D341Med (cell line): ENCODE measurements around the gene BTK.

Source experiments
- DNase-seq: peaks from one replicate; pipeline ENCODE4 v3.0.0; 2012; ENCODE audit warnings: low spot score

The BTK gene

GRCh38 chrX:101385795-101386541, at the start of gene BTK:
Gene BTK, minus strand, starts transcription at chrX:101386191. Its CDS starts 10,907 bp downstream, at chrX:101375284.
- no peak for DNase-seq

GRCh38 chrX:101430457-101431078, 44.6 kb upstream of the BTK start:
- no peak for DNase-seq

GRCh38 chrX:101429934-101430333, 43.9 kb upstream of the BTK start:
- DNase-seq, result no peak

DNA sequence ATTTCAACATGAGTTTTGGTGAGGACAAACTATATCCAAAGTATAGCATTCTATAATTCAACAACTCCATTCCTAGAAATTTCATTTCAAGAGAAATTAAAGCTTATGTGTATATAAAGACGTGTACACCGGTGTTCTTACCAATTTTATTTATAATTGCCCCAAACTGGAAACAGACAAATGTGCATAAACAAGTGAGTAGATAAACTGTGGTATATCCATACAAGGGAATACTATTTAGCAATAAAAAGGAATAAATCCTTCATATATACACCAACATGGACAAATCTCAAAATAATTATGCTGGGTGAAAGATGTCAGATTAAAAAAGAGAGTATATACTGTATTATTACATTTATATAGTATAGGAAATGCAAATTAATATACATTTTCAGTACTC, 42.0 kb upstream of the BTK start:
- no peak for DNase-seq

- DNase-seq, result no peak
Observed at GRCh38 chrX:101419489-101419888, 33.5 kb upstream of the BTK start.

DNA sequence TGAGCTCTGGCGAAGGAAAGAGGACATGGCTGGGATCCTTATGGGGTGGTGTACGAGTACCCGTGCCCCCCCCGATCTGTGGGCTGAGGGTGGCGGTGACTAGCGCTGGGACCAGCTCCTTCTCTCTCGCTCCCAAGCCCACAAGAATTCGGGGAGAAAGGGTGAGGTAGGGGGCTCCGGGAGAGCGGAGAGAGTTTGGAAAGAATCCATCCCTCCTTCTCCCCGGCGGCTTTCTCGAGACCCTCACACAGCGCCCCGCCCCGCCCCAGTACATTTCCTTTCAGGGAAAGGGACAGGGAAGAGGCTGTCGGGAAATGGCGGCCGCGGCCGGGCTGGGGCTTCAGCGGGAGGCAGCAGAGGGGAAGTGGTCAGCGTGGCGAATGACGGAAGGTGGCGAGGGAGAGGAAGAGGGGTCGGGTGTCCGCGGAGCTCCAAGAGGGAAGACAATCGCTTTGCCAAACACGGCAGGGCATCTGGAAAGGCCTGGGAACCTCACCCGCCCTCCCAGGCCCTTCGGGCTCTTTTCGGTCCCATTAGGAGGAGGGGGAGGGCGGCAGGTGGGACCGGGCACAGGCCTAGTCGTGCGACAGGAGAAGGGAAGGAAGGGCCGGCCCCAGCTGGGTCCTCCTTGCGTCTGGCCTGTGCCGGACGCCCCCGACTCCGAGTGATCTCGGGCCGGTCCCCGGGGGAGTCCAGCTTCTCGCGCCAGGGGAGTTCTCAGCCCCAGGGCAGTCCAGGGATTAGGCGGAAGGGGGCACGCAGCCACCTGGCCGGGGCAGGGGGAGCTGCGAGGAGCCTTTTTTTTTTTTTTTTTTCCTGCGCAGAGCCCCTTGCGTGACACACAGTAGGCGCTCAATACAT, 32.2 kb upstream of the BTK start:
- peak; percentile 14 for DNase-seq

DNA sequence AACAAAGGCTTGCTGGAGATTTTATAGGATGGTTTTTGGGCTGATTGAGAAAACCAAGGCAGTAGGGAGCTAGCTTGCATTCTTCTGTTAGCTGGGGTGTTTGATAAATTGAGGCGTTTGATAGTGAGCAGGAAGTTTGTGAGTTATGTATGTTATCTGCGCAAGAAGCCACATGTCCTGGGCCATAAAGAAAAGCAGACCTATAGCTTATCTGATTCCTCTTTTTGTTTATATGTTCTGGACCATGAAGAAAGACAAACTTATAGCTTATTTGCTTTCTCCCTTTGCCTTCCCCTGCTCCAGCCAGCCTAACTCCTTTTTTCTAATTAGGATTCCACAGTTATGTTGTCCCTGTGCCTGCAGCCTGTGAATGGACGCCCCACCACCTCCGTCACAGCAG, 31.2 kb upstream of the BTK start:
- DNase-seq, result no peak

DNA sequence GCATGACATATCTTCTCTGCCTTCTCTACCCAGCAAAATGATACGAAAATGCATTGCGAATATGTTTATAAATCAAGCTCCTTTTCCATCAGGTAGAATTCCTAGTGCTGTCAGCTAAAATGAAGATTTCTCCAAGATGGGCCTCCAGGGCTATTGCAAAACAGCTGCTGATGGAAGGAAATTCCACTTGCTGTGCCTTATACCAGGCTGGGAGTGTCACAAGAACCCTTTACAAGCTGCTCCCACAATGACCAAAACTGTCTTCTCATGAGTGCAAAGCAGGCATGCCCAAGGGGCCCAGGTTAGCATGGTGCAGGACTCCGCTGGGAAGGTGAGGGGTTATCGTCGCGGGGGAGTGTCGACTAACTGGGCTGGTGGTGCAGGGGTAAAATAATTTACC, 30.7 kb upstream of the BTK start:
- DNase-seq, result no peak

DNA sequence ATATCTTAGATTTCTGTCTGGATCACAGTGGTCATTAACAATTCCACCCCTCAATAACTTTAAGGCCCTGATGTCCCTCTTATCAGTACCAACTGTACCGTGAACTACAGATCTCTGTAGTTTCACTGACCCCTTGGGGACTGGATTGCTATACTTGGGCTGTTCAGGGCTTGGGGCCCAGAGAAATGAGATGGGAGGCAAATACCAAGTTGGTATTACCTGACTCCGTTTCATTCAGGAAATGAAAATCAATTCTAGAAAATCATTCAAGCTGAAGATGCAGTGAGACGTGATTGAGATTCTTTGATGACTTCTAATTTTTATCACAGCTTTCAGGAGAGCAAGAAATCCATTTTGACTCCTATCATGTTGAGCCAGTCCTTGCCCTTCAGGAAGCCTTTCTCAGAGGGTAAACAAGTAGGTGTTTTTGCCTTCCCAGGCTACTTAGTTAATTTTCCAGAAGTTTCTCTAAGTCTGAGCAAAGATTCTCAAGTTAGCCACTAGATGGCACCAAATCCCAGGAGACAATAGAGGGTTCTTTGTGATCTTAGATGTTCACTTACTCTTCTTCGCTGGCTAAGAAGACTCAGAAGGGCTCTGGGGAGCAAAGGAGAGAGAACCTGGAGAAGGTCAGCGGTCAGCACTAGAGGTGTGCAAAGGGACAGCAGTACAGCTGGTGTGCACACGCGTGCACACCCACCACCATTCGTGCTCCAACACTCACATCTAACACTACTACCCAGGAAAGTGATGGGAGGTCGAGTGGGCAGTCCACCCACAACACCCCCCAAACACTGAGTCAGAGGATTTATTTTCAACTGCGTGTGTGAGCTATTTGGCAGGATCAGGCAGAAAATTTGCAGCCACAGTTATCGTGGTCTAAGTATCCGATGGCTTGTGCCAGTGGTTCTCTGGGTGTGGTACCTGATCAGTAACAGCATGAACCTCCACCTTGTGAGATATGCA, 29.5 kb upstream of the BTK start:
- peak; percentile 41 for DNase-seq

GRCh38 chrX:101411984-101412383, 26.0 kb upstream of the BTK start:
- DNase-seq, result no peak

GRCh38 chrX:101410461-101410860, 24.5 kb upstream of the BTK start:
- no peak for DNase-seq

- no peak for DNase-seq
Observed at GRCh38 chrX:101409043-101409442, 23.1 kb upstream of the BTK start.

DNA sequence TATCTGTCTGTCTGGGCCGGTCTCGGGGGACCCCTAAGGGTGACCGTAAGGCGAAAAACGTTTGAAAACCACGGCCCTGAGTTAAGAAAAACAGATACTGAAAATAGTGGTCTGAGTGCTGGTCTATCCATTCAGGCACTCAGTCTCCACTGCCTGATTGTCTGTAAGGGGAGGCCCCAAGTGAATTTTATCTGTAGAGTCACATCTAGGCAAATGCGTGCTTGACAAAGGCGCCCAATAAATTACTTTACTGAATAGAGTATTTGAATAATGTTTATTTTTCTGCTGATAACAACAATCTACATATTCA, 22.5 kb upstream of the BTK start:
- DNase-seq, result no peak

- peak; percentile 79 for DNase-seq
Observed at GRCh38 chrX:101407748-101408531, 21.9 kb upstream of the BTK start, which contains the start of the genes GLA and HNRNPH2. Gene GLA, minus strand, starts transcription at chrX:101407925. Its CDS starts 22 bp downstream, at chrX:101407903. Gene HNRNPH2, plus strand, starts transcription at chrX:101408222. Its CDS starts 3,767 bp downstream, at chrX:101411989.

- no peak for DNase-seq
Observed at GRCh38 chrX:101407167-101407747, 21.3 kb upstream of the BTK start.

- DNase-seq, result no peak
Observed at GRCh38 chrX:101399825-101400224, 13.8 kb upstream of the BTK start.

GRCh38 chrX:101398694-101399093, 12.7 kb upstream of the BTK start:
- no peak for DNase-seq

DNA sequence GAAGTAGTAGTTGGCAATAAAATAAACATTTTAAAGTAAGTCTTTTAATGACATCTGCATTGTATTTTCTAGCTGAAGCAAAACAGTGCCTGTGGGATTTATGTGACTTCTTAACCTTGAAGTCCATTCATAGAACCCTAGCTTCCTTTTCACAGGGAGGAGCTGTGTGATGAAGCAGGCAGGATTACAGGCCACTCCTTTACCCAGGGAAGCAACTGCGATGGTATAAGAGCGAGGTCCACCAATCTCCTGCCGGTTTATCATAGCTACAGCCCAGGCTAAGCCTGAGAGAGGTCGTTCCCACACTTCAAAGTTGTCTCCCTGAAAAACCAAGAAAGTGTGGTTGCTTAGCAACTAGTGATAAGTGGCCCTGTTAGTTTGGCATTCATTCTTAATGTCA, 11.8 kb upstream of the BTK start:
- DNase-seq, result no peak

DNA sequence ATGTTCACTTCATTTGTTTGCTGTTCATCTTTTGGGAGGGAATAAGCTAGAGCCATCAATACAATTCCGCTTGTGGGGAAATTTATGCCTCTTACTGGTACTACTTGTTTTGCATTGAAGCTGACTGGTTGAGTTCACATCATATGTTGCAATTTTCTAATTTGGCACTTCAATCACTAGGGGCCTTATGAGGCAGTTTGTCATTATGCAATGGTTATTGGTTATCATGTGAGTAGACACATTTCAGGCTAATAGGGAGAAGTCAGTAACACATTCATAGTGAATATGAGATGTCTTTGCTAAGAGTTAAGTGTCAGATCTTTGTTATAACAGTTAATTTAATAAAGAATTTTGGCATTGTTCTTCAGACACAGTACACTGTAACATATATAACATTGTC, 9.8 kb upstream of the BTK start:
- no peak for DNase-seq

DNA sequence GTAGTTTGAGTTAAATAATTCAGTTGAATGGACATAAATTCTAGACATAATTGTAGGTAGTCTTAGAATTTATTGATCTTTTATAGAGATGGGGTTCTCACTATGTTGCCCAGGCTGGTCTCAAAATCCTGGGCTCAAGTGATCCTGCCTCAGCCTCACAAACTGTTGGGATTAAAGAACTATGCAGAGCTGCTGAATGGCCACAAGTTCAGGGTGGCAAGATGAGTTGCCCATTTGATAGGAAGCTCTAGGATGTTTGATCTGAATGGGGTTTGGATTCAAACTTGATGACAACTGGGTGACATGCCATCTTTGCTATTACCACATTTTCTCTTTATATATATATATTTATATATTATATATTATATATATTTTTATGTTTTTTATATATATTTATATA, 8.4 kb upstream of the BTK start:
- no peak for DNase-seq
